Vagina (tissue), 2 donors: Measurements from ENCODE around the gene GHRHR.

ENCODE experiments used
- POLR2A ChIP-seq, 2 donors: fragments of 450-650 bp; IDR thresholded peaks; one replicate each; pipeline ENCODE4 v1.6.1; 2017; ENCODE audit warnings: antibody characterized with exemption in 2 of 2, mild to moderate bottlenecking in 2 of 2, moderate library complexity in 2 of 2
- POLR2AphosphoS5 ChIP-seq, 2 donors: sonication (generic); formaldehyde crosslinking; IDR thresholded peaks; one replicate each; pipeline ENCODE4 v1.9.0; 2017; ENCODE audit warnings: antibody characterized with exemption in 2 of 2, mild to moderate bottlenecking in 2 of 2, low read depth in 1 of 2; ENCODE audit not compliant: insufficient read depth in 1 of 2
- TF ChIP-seq, protein P1 (sequence below), 3 experiments: fragments of 450-650 bp in 2 of 3; fragments of 200-600 bp in 1 of 3; sonication (generic) in 1 of 3; IDR thresholded peaks; one replicate each; pipeline ENCODE4 v1.5.1; 2017 to 2019; ENCODE audit warnings: antibody characterized with exemption in 3 of 3, mild to moderate bottlenecking in 2 of 3, moderate library complexity in 2 of 3

DNA sequence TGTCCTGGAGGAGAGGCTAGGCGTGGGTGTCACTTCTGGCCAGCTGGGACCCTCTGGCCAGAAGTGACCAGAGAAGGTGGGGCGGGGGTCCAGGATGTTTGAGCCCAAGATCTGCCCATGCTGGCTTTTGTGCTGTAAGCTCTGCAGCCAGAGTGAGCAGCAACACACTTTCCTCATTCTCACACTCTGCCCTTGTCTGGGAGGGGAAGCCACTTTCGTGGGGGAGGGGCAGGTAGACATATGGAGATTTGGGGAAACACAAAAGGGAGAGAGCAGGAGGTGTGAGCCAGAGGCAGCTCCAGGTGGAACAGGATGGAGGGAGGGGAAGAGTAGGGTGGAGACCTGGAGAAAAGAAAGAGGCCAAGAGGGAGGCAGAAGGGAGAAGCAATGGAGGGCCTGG, 56.9 kb downstream of the GHRHR start:
- TF ChIP-seq, protein P1, sequence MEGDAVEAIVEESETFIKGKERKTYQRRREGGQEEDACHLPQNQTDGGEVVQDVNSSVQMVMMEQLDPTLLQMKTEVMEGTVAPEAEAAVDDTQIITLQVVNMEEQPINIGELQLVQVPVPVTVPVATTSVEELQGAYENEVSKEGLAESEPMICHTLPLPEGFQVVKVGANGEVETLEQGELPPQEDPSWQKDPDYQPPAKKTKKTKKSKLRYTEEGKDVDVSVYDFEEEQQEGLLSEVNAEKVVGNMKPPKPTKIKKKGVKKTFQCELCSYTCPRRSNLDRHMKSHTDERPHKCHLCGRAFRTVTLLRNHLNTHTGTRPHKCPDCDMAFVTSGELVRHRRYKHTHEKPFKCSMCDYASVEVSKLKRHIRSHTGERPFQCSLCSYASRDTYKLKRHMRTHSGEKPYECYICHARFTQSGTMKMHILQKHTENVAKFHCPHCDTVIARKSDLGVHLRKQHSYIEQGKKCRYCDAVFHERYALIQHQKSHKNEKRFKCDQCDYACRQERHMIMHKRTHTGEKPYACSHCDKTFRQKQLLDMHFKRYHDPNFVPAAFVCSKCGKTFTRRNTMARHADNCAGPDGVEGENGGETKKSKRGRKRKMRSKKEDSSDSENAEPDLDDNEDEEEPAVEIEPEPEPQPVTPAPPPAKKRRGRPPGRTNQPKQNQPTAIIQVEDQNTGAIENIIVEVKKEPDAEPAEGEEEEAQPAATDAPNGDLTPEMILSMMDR (IDR thresholded peaks at IDR 0.05): no peak
- TF ChIP-seq POLR2A (IDR thresholded peaks at IDR 0.05) (no peak), POLR2AphosphoS5 (IDR thresholded peaks at IDR 0.05; ENCODE audit: insufficient read depth in 1 of 2, low read depth in 1 of 2) (no peak)
